Measurements from ENCODE around the gene MAL.

- TF ChIP-seq CTCF (conservative IDR thresholded peaks at IDR 0.05; ENCODE audit: low read depth in 2 of 2) (no peak), CREB1 (CRISPR knock-in tag; IDR thresholded peaks at IDR 0.05; ENCODE audit: low read depth) (no peak), EZH2 (IDR thresholded peaks at IDR 0.05; ENCODE audit: low read depth, unreplicated experiment) (no peak), POLR2AphosphoS5 (IDR thresholded peaks at IDR 0.05; ENCODE audit: low read depth) (no peak), REST (IDR thresholded peaks at IDR 0.05; ENCODE audit: unreplicated experiment) (no peak), ETS1 (IDR thresholded peaks at IDR 0.05) (no peak), JUNB (IDR thresholded peaks at IDR 0.05; ENCODE audit: unreplicated experiment) (no peak)
These were observed 46.3 kb downstream of the MAL start for GRCh38 chr2:95071856-95072255.
